Measurements from ENCODE around the gene RAB1A.

The RAB1A gene

GRCh38 chr2:65096948-65097347, 33.0 kb downstream of the RAB1A start:
- Histone ChIP-seq H4K20me1 (ENCODE audit: insufficient read depth, low read length) (no peaks in the 10 kb centered on the region; the same call in 1 of the 2 replicates), H3K9ac (ENCODE audit: low read length) (no peak overlapping the region), H3K9me3 (replicated peaks; ENCODE audit: insufficient read depth, low read length) (no peaks in the 10 kb centered on the region), H3K4me3 (ENCODE audit: low read length) (no peak overlapping the region), H3K4me2 (ENCODE audit: low read depth, low read length) (no peak overlapping the region), H3K9me2 (replicated peaks; ENCODE audit: insufficient read depth, low read length) (no peaks in the 10 kb centered on the region), H3K27me3 (replicated peaks; ENCODE audit: insufficient read depth, low read length) (no peaks in the 10 kb centered on the region), H3K36me3 (replicated peaks; ENCODE audit: insufficient read depth, low read length) (peaks cover 8% of the 10 kb centered on the region), H3K79me2 (ENCODE audit: low read length) (peaks cover 83% of the 10 kb centered on the region), H3F3A (ENCODE audit: insufficient read depth, low read length) (no peaks in the 10 kb centered on the region), H3K27ac (ENCODE audit: low read length) (no peak overlapping the region), H2AFZ (ENCODE audit: low read length) (no peak overlapping the region), H3K4me1 (ENCODE audit: low read length) (no peaks in the 10 kb centered on the region)
- TF ChIP-seq EZH2phosphoT487 (IDR thresholded peaks at IDR 0.05; ENCODE audit: low read length) (no peak), CTCF (IDR thresholded peaks at IDR 0.05; ENCODE audit: low read length) (no peak), EZH2 (optimal IDR thresholded peaks at IDR 0.05; ENCODE audit: low read depth, low read length) (no peak)
- no peak for DNase-seq

- TF ChIP-seq EZH2 (optimal IDR thresholded peaks at IDR 0.05; ENCODE audit: low read depth, low read length) (no peak), EZH2phosphoT487 (IDR thresholded peaks at IDR 0.05; ENCODE audit: low read length) (no peak), CTCF (IDR thresholded peaks at IDR 0.05; ENCODE audit: low read length) (no peak)
- Histone ChIP-seq H3K9me2 (replicated peaks; ENCODE audit: insufficient read depth, low read length) (no peaks in the 10 kb centered on the region), H3K79me2 (ENCODE audit: low read length) (peaks cover 85% of the 10 kb centered on the region), H3K9ac (ENCODE audit: low read length) (no peak overlapping the region), H3F3A (ENCODE audit: insufficient read depth, low read length) (no peaks in the 10 kb centered on the region), H3K4me1 (ENCODE audit: low read length) (no peaks in the 10 kb centered on the region), H2AFZ (ENCODE audit: low read length) (no peak overlapping the region), H3K4me2 (ENCODE audit: low read depth, low read length) (no peak overlapping the region), H3K4me3 (ENCODE audit: low read length) (no peak overlapping the region), H3K27me3 (replicated peaks; ENCODE audit: insufficient read depth, low read length) (no peaks in the 10 kb centered on the region), H4K20me1 (ENCODE audit: insufficient read depth, low read length) (no peaks in the 10 kb centered on the region; the same call in 1 of the 2 replicates), H3K36me3 (replicated peaks; ENCODE audit: insufficient read depth, low read length) (0 out of 2 replicates have a peak, but pooled peaks cover 6% of the 10 kb centered on the region), H3K27ac (ENCODE audit: low read length) (no peak overlapping the region), H3K9me3 (replicated peaks; ENCODE audit: insufficient read depth, low read length) (no peaks in the 10 kb centered on the region)
- no peak for DNase-seq
Measured at GRCh38 chr2:65093211-65093610, 36.7 kb downstream of the RAB1A start.

GRCh38 chr2:65092791-65093190, 37.1 kb downstream of the RAB1A start:
- H3K79me2 ChIP-seq (ENCODE audit: low read length) = peaks cover 84% of the 10 kb centered on the region

More at GRCh38 chr2:65092791-65093190, 37.1 kb downstream of the RAB1A start:
- 0 out of 2 replicates have a peak, but pooled peaks cover 6% of the 10 kb centered on the region for H3K36me3 ChIP-seq (replicated peaks; ENCODE audit: insufficient read depth, low read length)
- H3K9me2 ChIP-seq (replicated peaks; ENCODE audit: insufficient read depth, low read length) = no peaks in the 10 kb centered on the region
- no peak overlapping the region for H3K9ac ChIP-seq (ENCODE audit: low read length)
- H3K27me3 ChIP-seq (replicated peaks; ENCODE audit: insufficient read depth, low read length) = no peaks in the 10 kb centered on the region
- H3K4me3 ChIP-seq (ENCODE audit: low read length) = no peak overlapping the region
- H3F3A ChIP-seq (ENCODE audit: insufficient read depth, low read length) = no peaks in the 10 kb centered on the region
- DNase-seq = no peak
- H4K20me1 ChIP-seq (ENCODE audit: insufficient read depth, low read length) = no peaks in the 10 kb centered on the region
- no peak overlapping the region for H2AFZ ChIP-seq (ENCODE audit: low read length)
- H3K27ac ChIP-seq (ENCODE audit: low read length) = no peak overlapping the region
- no peaks in the 10 kb centered on the region for H3K4me1 ChIP-seq (ENCODE audit: low read length)
- no peaks in the 10 kb centered on the region for H3K9me3 ChIP-seq (replicated peaks; ENCODE audit: insufficient read depth, low read length)
- no peak for TF ChIP-seq EZH2phosphoT487 (IDR thresholded peaks at IDR 0.05; ENCODE audit: low read length)
- TF ChIP-seq CTCF (IDR thresholded peaks at IDR 0.05; ENCODE audit: low read length) = no peak
- TF ChIP-seq EZH2 (optimal IDR thresholded peaks at IDR 0.05; ENCODE audit: low read depth, low read length) = no peak
- no peak overlapping the region for H3K4me2 ChIP-seq (ENCODE audit: low read depth, low read length)

All from MM.1S (cell line).